HG03575 (cell line): Measurements from ENCODE around the gene KCNT2.
"Not testable (repeated sequence)": the region's sequence is repeated elsewhere in the genome, so short reads cannot be mapped to it uniquely, and the experiment has no call there.

Source experiments
- ATAC-seq: cut with Tn5 transposase; IDR thresholded peaks from one replicate; pipeline ENCODE4 v1.9.1; 2021; ENCODE audit not compliant: unreplicated experiment, insufficient number of reproducible peaks, low FRiP score; ENCODE audit errors: extremely low read depth

The KCNT2 gene

GRCh38 chr1:196302981-196303380, 305.3 kb downstream of the KCNT2 start:
- ATAC-seq: no peak

- ATAC-seq: no peak
These were observed 305.8 kb downstream of the KCNT2 start for GRCh38 chr1:196302420-196302819.

DNA sequence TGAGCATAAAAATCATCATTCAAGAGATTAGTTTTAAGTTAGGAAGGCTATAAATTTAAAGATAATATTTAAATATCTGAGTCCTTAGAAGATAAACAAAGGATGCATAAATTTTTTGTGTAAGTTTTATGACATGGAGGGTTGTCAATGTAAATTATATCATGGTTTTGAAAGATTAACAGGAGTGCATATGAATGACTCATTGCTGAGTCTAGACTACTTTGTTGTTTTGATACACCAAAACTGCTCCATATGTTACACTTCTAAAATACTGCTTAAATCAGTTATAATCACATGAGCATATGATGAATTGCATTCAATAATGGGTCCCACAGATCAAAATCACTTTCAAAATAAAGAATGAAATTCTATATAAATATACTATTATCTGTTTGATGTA, 312.5 kb downstream of the KCNT2 start:
- no peak for ATAC-seq

GRCh38 chr1:196278816-196279215, 329.4 kb downstream of the KCNT2 start:
- no peak for ATAC-seq

DNA sequence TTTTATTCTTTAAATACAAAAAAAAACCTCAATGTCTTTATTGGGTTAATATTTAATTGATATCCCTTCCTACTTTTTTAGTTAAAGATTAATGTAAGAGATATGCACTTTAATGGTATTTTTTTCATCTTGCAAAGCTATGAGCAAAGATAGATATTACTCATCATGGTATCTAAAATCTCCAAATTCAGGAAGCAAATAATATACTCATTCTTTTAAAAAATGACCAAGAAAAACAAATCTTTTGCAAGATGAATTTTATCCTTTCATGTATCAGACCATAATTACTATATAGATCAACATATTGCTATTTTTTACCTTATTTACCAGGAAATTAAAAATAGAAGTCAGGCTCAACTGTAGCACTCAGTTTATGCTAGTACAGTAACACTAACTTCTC, 330.4 kb downstream of the KCNT2 start:
- no peak for ATAC-seq

- no peak for ATAC-seq
These were observed 336.9 kb downstream of the KCNT2 start for GRCh38 chr1:196271212-196271947.

GRCh38 chr1:196263086-196263485, 345.2 kb downstream of the KCNT2 start:
- not testable (repeated sequence) for ATAC-seq

GRCh38 chr1:196260270-196260669, 348.0 kb downstream of the KCNT2 start:
- no peak for ATAC-seq

DNA sequence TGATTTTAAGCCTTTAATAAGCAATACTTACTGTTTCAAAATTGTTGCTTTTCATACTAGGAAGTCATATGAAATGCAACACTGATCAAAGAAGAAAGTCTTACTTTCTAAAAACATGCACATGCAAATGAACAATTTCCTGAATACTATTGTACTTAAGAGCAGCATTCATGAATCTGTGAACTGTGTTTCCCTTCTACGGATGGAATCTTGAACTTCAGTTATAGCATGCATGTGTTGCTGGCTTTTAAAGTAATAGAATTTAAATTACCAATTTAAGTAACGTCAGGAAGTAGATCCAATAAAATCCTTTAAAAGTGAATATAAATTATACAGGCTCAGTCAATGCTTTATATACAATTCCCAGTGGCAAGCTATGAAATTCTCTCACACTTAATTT, 348.9 kb downstream of the KCNT2 start:
- no peak for ATAC-seq

- no peak for ATAC-seq
These were observed 352.5 kb downstream of the KCNT2 start for GRCh38 chr1:196255762-196256161.

GRCh38 chr1:196229546-196229945, 378.7 kb downstream of the KCNT2 start:
- ATAC-seq: no peak

GRCh38 chr1:196214866-196215265, 393.4 kb downstream of the KCNT2 start:
- no peak for ATAC-seq

- no peak for ATAC-seq
These were observed 398.3 kb downstream of the KCNT2 start for GRCh38 chr1:196209983-196210382.

DNA sequence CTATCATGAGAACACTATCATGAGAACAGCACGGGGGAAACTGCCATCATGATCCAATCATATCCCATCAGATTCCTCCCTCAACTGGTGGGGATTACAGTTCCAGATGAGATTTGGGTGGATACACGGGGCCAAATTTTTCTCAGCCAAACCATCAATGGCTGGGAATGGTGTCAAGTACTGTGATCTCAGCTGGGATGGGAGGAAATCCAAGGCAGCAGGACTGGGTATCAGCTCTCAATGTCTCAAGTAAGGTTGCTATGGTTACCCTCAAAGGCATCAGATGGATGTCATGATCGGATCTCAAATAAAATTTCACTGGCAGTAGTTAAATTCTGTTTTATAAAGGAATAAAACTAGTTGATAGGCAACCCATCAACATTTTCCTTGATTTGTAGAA, 399.0 kb downstream of the KCNT2 start:
- no peak for ATAC-seq

DNA sequence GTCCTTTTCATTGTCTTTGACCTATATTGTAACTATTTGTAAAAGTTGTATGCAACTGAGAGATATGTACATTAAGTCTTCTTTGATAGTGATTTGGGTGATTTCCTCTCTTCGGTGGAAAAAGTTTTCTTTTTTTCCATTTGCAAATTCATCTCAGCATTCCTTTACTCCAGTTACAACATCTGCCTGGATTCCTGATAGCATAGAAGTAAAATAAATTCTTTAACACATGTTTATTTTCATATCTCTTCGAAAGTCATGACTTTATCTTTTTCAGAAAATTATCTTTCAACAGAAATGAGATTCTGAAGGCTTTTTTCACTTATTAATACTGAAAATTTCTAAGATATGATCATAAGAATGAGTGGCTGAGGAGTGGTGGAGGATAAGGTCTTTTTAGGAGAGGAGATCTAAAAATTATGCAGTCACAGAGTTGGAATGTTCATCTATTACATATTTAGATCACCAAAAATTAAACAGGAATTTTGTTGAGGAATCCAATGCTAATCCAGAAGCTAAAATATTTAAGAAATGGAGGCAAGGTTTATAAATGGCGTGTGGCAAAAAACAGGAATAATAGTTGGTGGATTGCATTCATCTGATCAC, 400.5 kb downstream of the KCNT2 start:
- no peak for ATAC-seq

DNA sequence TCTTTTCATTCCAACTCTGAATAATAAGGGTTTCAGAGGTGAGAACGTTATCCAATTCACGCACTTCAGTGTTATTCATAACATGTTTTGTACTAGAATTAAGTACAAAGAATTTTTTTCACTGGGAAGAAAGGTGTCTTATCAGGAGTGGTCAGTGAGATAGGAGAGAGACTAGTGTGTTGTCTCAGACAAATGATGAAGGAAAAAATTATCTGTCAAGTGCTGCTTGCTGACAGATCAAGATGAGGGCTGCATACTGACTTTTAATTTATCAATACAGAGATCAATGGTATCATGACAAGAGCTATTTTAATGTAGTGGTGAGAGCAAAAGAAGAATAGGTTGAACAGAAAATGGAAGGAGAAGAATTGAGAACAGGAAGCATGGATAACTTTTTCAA, 402.4 kb downstream of the KCNT2 start:
- no peak for ATAC-seq

- no peak for ATAC-seq
These were observed 411.8 kb downstream of the KCNT2 start for GRCh38 chr1:196196486-196196885.

DNA sequence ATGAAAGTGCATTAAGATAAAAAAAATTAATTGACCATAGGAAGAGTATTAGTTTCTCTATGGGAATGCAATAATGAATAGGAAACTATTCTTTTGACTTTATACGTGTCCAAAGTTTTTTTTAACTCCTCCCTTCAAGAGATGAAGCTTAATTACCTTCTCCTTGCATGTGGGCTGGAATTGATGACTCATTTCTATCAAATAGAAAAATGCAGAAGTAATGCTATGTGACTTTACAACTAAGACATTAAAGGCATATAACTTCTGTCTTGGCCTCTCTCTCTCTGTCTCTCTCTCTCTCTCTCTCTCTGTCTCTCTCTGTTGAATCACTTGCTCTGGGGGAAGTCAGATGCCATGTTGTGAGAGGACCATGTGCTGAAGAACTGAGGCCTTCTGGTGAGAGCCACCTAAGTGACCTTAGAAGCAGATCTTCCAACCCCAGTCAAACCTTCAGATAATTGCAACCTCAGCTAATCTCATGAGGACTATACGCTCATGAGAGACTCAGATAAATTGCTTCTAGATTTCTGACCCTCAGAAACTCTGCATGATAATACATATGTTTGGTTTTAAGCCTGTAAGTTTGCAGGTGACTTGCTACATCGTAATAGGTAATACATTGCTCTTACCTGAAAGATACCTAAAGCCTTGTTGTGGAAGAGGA, 414.2 kb downstream of the KCNT2 start:
- ATAC-seq: no peak

DNA sequence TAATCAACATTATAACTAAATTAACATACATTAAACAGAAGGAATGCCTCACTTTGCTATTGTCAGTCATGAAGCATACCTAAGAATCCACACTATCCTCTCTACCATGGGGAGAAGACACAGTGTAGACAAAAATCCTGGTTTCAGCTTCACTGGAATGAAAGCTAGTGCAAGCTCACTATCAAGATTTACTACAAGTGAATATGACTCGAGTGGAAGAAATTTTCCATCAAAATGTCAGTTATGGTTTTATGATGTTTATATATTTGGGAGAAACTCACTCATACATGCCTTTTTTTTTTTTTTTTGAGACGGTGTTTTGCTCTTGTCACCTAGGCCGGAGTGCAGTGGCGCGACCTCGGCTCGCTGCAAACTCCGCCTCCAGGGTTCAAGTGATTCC, 424.3 kb downstream of the KCNT2 start:
- no peak for ATAC-seq

- ATAC-seq: no peak
These were observed 426.7 kb downstream of the KCNT2 start for GRCh38 chr1:196181594-196181878.
